HL-60/S4 treated with phorbol 12-myristate 13-acetate at 8.2 ng/mL for 4 days and 3 days (cell line): ENCODE measurements around the gene MACROD2.
"Not testable (repeated sequence)": the region's sequence is repeated elsewhere in the genome, so short reads cannot be mapped to it uniquely, and the experiment has no call there.

Source experiments
- in situ Hi-C: fragments of 300-500 bp; cut with MboI; formaldehyde crosslinking; loops from 2 replicates; pipeline ENCODE4 v1.15.0; 2022; ENCODE audit warnings: low sequenced_read_pairs

Gene MACROD2

GRCh38 chr20:15930311-15931305 is 1935.3 kb downstream of the MACROD2 start:
- in situ Hi-C loops: no loop called here

- in situ Hi-C loops: no loop called here
These were observed 1936.6 kb downstream of the MACROD2 start for GRCh38 chr20:15931897-15932296.

GRCh38 chr20:15937179-15937578 is 1941.9 kb downstream of the MACROD2 start:
- in situ Hi-C loops: no loop called here

- in situ Hi-C loops: no loop called here
These were observed 1943.5 kb downstream of the MACROD2 start for GRCh38 chr20:15938847-15939246.

- in situ Hi-C loops: no loop called here
These were observed 1944.8 kb downstream of the MACROD2 start for GRCh38 chr20:15940127-15940526.

- in situ Hi-C loops: no loop called here
These were observed 1946.8 kb downstream of the MACROD2 start for GRCh38 chr20:15942130-15942529.

GRCh38 chr20:15945289-15945688 is 1950.0 kb downstream of the MACROD2 start:
- in situ Hi-C loops: no loop called here

- in situ Hi-C loops: no loop called here
These were observed 1954.1 kb downstream of the MACROD2 start for GRCh38 chr20:15949391-15949790.

- in situ Hi-C loops: no loop called here
These were observed 1956.3 kb downstream of the MACROD2 start for GRCh38 chr20:15951658-15952057.

- in situ Hi-C loops: no loop called here
These were observed 1962.8 kb downstream of the MACROD2 start for GRCh38 chr20:15958142-15958541.

GRCh38 chr20:15965165-15965564 is 1969.8 kb downstream of the MACROD2 start:
- in situ Hi-C loops: no loop called here

- in situ Hi-C loops: no loop called here
These were observed 1972.0 kb downstream of the MACROD2 start for GRCh38 chr20:15967334-15967733.

- in situ Hi-C loops: no loop called here
These were observed 1980.9 kb downstream of the MACROD2 start for GRCh38 chr20:15976047-15976736.

GRCh38 chr20:15977026-15977425 is 1981.7 kb downstream of the MACROD2 start:
- in situ Hi-C loops: no loop called here

GRCh38 chr20:15977758-15978157 is 1982.4 kb downstream of the MACROD2 start:
- in situ Hi-C loops: no loop called here

- in situ Hi-C loops: not testable (repeated sequence)
These were observed 1990.4 kb downstream of the MACROD2 start for GRCh38 chr20:15985494-15986368.

GRCh38 chr20:15986690-15987089 is 1991.4 kb downstream of the MACROD2 start:
- in situ Hi-C loops: no loop called here

GRCh38 chr20:15991279-15991678 is 1996.0 kb downstream of the MACROD2 start:
- in situ Hi-C loops: no loop called here

- in situ Hi-C loops: no loop called here
These were observed 1997.2 kb downstream of the MACROD2 start for GRCh38 chr20:15992564-15992963.

GRCh38 chr20:16000112-16000511 is 2004.8 kb downstream of the MACROD2 start:
- in situ Hi-C loops: no loop called here

- in situ Hi-C loops: no loop called here
These were observed 2006.0 kb downstream of the MACROD2 start for GRCh38 chr20:16001286-16001685.
